HepG2 (cell line): Measurements from ENCODE around the gene RRN3. TPM values are rescaled to one million over a fixed set of nuclear protein-coding genes. Genes with fewer than 3 reads are reported as not detected.
"Not testable (repeated sequence)": the region's sequence is repeated elsewhere in the genome, so short reads cannot be mapped to it uniquely, and the experiment has no call there.

Experiments
- ATAC-seq: fragments of 200-7000 bp; cut with Tn5 transposase; 3 replicates; pipeline ENCODE4 v1.9.1; 2020; ENCODE audit warnings: mild to moderate bottlenecking, moderate library complexity
- BruUV-seq: library from RNA; stranded (reverse); fragments of 400-500 nt; replicated peaks from 2 replicates; lab custom pipeline; 2021; lab: Mats Ljungman, UMichigan
- CTCF ChIA-PET: fragments of 300-600 bp; formaldehyde crosslinking; extraction: SDS; loops from one replicate; lab custom pipeline; 2021; ENCODE audit warnings: low total read pairs, inconsistent platforms, low intra/inter-chr PET ratio; lab: Yijun Ruan, JAX
- POLR2A ChIA-PET: fragments of 350-600 bp; sonication (Branson Sonifier 250); formaldehyde crosslinking; loops from one replicate; lab custom pipeline; 2020; ENCODE audit warnings: antibody characterized with exemption, inconsistent platforms; lab: Yijun Ruan, JAX
- DNase-seq: peaks from one replicate; pipeline ENCODE4 v3.0.0-alpha.2; 2015; ENCODE audit warnings: low spot score
- FAIRE-seq: peaks from 3 replicates; lab custom pipeline; 2011; peaks lifted over from hg19 to GRCh38; lab: Jason Lieb, UNC
- H2AFZ ChIP-seq: one replicate; pipeline ENCODE4 v1.6.1; 2011; ENCODE audit warnings: low read length, inconsistent platforms
- H3K27ac ChIP-seq: fragments of 300-600 bp; 3 replicates; pipeline ENCODE4 v1.8.0; 2011; ENCODE audit warnings: mixed run types, mild to moderate bottlenecking, mixed read lengths, low read length, inconsistent platforms; ENCODE audit not compliant: insufficient read depth; ENCODE audit errors: extremely low read length
- H3K27me3 ChIP-seq, 2 experiments: fragments of 200-600 bp in 1 of 2; 2 replicates in 1 of 2; 3 replicates in 1 of 2; pipeline versions ENCODE4 v1.6.0 to v1.8.0; 2011; ENCODE audit warnings: low read length in 2 of 2, mild to moderate bottlenecking in 2 of 2, moderate library complexity in 2 of 2, inconsistent platforms in 1 of 2; ENCODE audit not compliant: insufficient read depth in 2 of 2, control insufficient read depth in 1 of 2
- H3K36me3 ChIP-seq, 2 experiments: fragments of 200-600 bp in 1 of 2; replicated peaks in 1 of 2; 2 replicates in 1 of 2; 3 replicates in 1 of 2; pipeline versions ENCODE4 v1.5.1 to v1.8.0; 2011; ENCODE audit warnings: low read length in 2 of 2, inconsistent platforms in 1 of 2; ENCODE audit not compliant: insufficient read depth in 2 of 2, control insufficient read depth in 1 of 2
- H3K4me1 ChIP-seq: 2 replicates; pipeline ENCODE4 v1.5.1; 2012; ENCODE audit warnings: low read length, inconsistent platforms; ENCODE audit not compliant: insufficient read depth
- H3K4me2 ChIP-seq: 2 replicates; pipeline ENCODE4 v1.6.0; 2011; ENCODE audit warnings: low read depth, low read length, inconsistent platforms
- H3K4me3 ChIP-seq, 3 experiments: fragments of 200-600 bp in 1 of 3; sonication (generic), shearing (Covaris generic) in 1 of 3; replicated peaks in 1 of 3; 2 replicates each; pipeline ENCODE4 v1.5.1; 2011 to 2016; ENCODE audit warnings: low read length in 3 of 3, inconsistent platforms in 2 of 3, low read depth in 2 of 3, mild to moderate bottlenecking in 2 of 3, control low read depth in 1 of 3, mixed read lengths in 1 of 3; ENCODE audit not compliant: insufficient read depth in 1 of 3
- H3K79me2 ChIP-seq: one replicate; pipeline ENCODE4 v1.6.1; 2011; ENCODE audit warnings: low read length, inconsistent platforms; ENCODE audit not compliant: insufficient read depth
- H3K9ac ChIP-seq: 2 replicates; pipeline ENCODE4 v1.6.0; 2011; ENCODE audit warnings: mild to moderate bottlenecking, low read depth, low read length, inconsistent platforms; ENCODE audit not compliant: insufficient read depth
- H3K9me3 ChIP-seq: 2 replicates; pipeline ENCODE4 v1.5.1; 2012; ENCODE audit warnings: mild to moderate bottlenecking, low read length
- H4K20me1 ChIP-seq: 2 replicates; pipeline ENCODE4 v1.6.0; 2011; ENCODE audit warnings: inconsistent platforms, mild to moderate bottlenecking, low read length, moderate library complexity; ENCODE audit not compliant: insufficient read depth
- FOSL2 ChIP-seq: sonication (generic); formaldehyde crosslinking; IDR thresholded peaks from 2 replicates; pipeline ENCODE4 v1.4.0; 2020; ENCODE audit warnings: missing genetic modification reagents
- NFE2 ChIP-seq: sonication (generic); formaldehyde crosslinking; IDR thresholded peaks from 2 replicates; pipeline ENCODE4 v1.4.0; 2020; ENCODE audit warnings: missing genetic modification reagents
- NFE2L2 ChIP-seq: fragments of 150-350 bp; IDR thresholded peaks from 2 replicates; pipeline ENCODE4 v1.6.1; 2014; ENCODE audit warnings: low read length
- WGBS: methylation state at CpG from one replicate; pipeline ENCODE4 v1.1.6; 2017; ENCODE audit warnings: low lambda C conversion rate; 5-methylcytosine and 5-hydroxymethylcytosine counted together
- in situ Hi-C: cut with HindIII; loops from 2 replicates; pipeline ENCODE4 v1.10.0; 2017; ENCODE audit warnings: low pct_unique_long_range_greater_than_20kb; ENCODE audit not compliant: extremely low pct_ligation_motif_present
- intact Hi-C: fragments of 100-400 bp; cut with micrococcal nuclease; formaldehyde crosslinking; loops from one replicate; pipeline ENCODE4 v1.10.0; 2022; ENCODE audit not compliant: unreplicated experiment
- polyA plus RNA-seq, 8 experiments: library from polyadenylated mRNA; depleted of rRNA in 3 of 8; stranded (reverse) in 7 of 8; unstranded in 1 of 8; fragments of >200 nt; fragmentation: Illumina TruSeq in 4 of 8; extraction: Trizol in 4 of 8; gene quantifications; 2 replicates each; pipeline versions ENCODE4 v1.2.1 to v1.2.3, GENCODE V29; 2011 to 2016; ENCODE audit warnings: low read depth in 4 of 8, missing spikeins in 1 of 8, mixed read lengths in 1 of 8; ENCODE audit not compliant: insufficient read depth in 1 of 8
- total RNA-seq, 5 experiments: library from RNA; depleted of rRNA; stranded (reverse); fragments of >200 nt; fragmentation: Illumina TruSeq; extraction: Trizol; gene quantifications; 2 replicates each; pipeline ENCODE4 v1.2.3, GENCODE V29; 2016; ENCODE audit warnings: low read depth in 1 of 5

RRN3 gene
- total and polyA plus RNA-seq, 2 of the 13 experiments (the other 11 are each of a cell fraction or from before 2014, with no cell fraction given): 45.8 to 67.0 TPM

DNA sequence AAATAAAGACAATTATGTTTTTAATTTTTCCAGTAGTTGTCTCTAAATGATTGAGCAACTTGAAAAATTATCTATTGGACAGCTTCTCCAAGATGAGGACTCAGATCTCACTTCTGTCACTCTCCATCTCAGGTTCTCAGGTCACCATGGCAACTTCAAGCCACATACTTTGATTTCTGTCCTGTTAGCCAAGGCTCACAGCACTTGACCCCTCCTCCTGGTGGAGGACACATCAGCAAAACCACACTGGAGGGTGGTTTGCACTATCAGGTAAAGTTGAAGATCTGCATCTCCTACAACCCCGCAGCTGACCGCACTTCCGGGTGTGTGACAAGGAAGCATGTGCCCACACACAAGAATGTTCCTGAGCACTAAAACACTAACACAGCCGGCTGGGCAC is 28.1 kb downstream of the RRN3 start:
- ATAC-seq, H3K27ac ChIP-seq, FAIRE-seq, intact Hi-C loops, H3K9me3 ChIP-seq, H2AFZ ChIP-seq, DNase-seq, H3K4me2 ChIP-seq, POLR2A ChIA-PET, H3K79me2 ChIP-seq, H3K9ac ChIP-seq, H3K27me3 ChIP-seq, CTCF ChIA-PET, H3K4me3 ChIP-seq, H4K20me1 ChIP-seq, H3K4me1 ChIP-seq, BruUV-seq: not testable (repeated sequence)
- in situ Hi-C loops: loop anchor here (25.0 kb wide), 1 partner anchor 179 kb away; no protein-coding TSS in a partner anchor
- H3K36me3 ChIP-seq: peaks cover 33 to 69% of the 10 kb centered on the region in 2 experiments
- WGBS: 100% methylated on average over 4 of the region's 4 CpGs

DNA sequence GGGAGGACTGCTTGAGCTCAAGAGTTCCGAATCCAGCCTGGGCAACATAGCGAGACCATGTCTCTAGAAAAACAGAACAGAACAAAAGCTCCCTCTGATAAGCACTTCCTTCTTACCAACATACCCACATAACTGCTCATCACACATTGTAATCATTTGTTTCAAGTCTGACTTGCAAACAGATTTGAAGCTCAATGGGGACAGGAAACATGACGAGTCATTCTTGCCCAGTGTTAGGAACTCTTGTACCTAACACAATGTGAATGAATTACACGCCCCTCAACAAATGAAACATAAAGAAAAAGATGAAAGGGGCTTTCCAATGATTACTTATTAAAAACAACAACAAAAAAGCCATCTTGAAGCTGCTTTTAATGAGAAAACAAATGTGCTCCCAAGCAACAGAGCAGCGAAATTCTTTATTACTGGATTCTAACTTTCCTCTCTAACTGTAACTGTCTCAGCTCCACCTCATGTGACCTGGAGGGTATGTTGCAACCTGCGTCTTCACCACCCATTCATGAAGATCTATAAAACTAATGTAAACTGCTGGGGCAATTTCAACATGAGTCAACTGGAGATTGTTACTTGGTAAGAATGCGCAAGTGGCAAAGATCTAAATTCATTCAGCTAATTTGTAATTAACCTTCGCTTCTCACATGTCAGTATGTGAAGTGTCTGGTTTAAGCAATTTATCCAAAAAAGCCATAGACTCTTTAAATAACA is 31.8 kb downstream of the RRN3 start:
- H3K9ac ChIP-seq, H3K4me2 ChIP-seq, H3K27ac ChIP-seq, intact Hi-C loops, H3K27me3 ChIP-seq, H4K20me1 ChIP-seq, H3K79me2 ChIP-seq, FAIRE-seq, BruUV-seq, CTCF ChIA-PET, H2AFZ ChIP-seq, H3K9me3 ChIP-seq, ATAC-seq, H3K4me3 ChIP-seq: not testable (repeated sequence)
- 96% methylated on average over 8 of the region's 8 CpGs for WGBS
- peak; percentile 67 for DNase-seq
- Histone ChIP-seq H3K36me3 (peaks cover 28 to 62% of the 10 kb centered on the region in 2 experiments), H3K4me1 (peaks cover 17% of the 10 kb centered on the region)
- TF ChIP-seq FOSL2 (peak; percentile 15; the same call in 1 of the 2 replicates), NFE2L2 (peak; percentile 67), NFE2 (CRISPR knock-in tag) (peak; percentile 51; the same call in 1 of the 2 replicates)
- in situ Hi-C loops: loop anchor here (25.0 kb wide), 1 partner anchor 175 kb away; no protein-coding TSS in a partner anchor
- POLR2A ChIA-PET: interaction anchor here (1.3 kb wide), 1 partner anchor 10 kb away, joined by 4 read pairs; no protein-coding TSS in a partner anchor
